ENCODE data around the gene LRBA.

Gene LRBA

GRCh38 chr4:150250998-150251651 lies 764.0 kb downstream of the LRBA start:
- no peak for DNase-seq (ENCODE audit: low read depth in 2 of 2)

- DNase-seq (ENCODE audit: low read depth in 2 of 2), result no peak
These were observed 764.6 kb downstream of the LRBA start for GRCh38 chr4:150250293-150250997.

- no peak for DNase-seq (ENCODE audit: low read depth in 2 of 2)
These were observed 766.9 kb downstream of the LRBA start for GRCh38 chr4:150248181-150248580.

- DNase-seq (ENCODE audit: low read depth in 2 of 2), result no peak
These were observed 767.9 kb downstream of the LRBA start for GRCh38 chr4:150247184-150247583.

GRCh38 chr4:150244600-150244999 lies 770.5 kb downstream of the LRBA start:
- DNase-seq (ENCODE audit: low read depth in 2 of 2), result no peak

- no peak for DNase-seq (ENCODE audit: low read depth in 2 of 2)
These were observed 771.2 kb downstream of the LRBA start for GRCh38 chr4:150243932-150244331.

- no peak for DNase-seq (ENCODE audit: low read depth in 2 of 2)
These were observed 772.1 kb downstream of the LRBA start for GRCh38 chr4:150242820-150243458.

GRCh38 chr4:150240011-150240410 lies 775.1 kb downstream of the LRBA start:
- no peak for DNase-seq (ENCODE audit: low read depth in 2 of 2)

- DNase-seq (ENCODE audit: low read depth in 2 of 2), result no peak
These were observed 776.5 kb downstream of the LRBA start for GRCh38 chr4:150238591-150238990.

GRCh38 chr4:150237110-150237872 lies 777.8 kb downstream of the LRBA start:
- no peak for DNase-seq (ENCODE audit: low read depth in 2 of 2)

GRCh38 chr4:150236626-150237025 lies 778.5 kb downstream of the LRBA start:
- DNase-seq (ENCODE audit: low read depth in 2 of 2), result no peak

GRCh38 chr4:150235808-150236271 lies 779.2 kb downstream of the LRBA start:
- DNase-seq (ENCODE audit: low read depth in 2 of 2), result no peak

- DNase-seq (ENCODE audit: low read depth in 2 of 2), result no peak
These were observed 779.8 kb downstream of the LRBA start for GRCh38 chr4:150235317-150235716.

GRCh38 chr4:150234246-150234645 lies 780.8 kb downstream of the LRBA start:
- DNase-seq (ENCODE audit: low read depth in 2 of 2), result no peak

- DNase-seq (ENCODE audit: low read depth in 2 of 2), result no peak
These were observed 783.1 kb downstream of the LRBA start for GRCh38 chr4:150232029-150232428.

GRCh38 chr4:150231107-150231770 lies 783.8 kb downstream of the LRBA start:
- DNase-seq (ENCODE audit: low read depth in 2 of 2), result no peak

- no peak for DNase-seq (ENCODE audit: low read depth in 2 of 2)
These were observed 784.5 kb downstream of the LRBA start for GRCh38 chr4:150230561-150230960.

- DNase-seq (ENCODE audit: low read depth in 2 of 2), result no peak
These were observed 785.6 kb downstream of the LRBA start for GRCh38 chr4:150229520-150229919.

GRCh38 chr4:150224896-150225591 lies 790.0 kb downstream of the LRBA start:
- DNase-seq (ENCODE audit: low read depth in 2 of 2), result no peak

- no peak for DNase-seq (ENCODE audit: low read depth in 2 of 2)
These were observed 795.2 kb downstream of the LRBA start for GRCh38 chr4:150219841-150220240.

- DNase-seq (ENCODE audit: low read depth in 2 of 2), result no peak
These were observed 796.6 kb downstream of the LRBA start for GRCh38 chr4:150218447-150218846.
